PC-9 (cell line): ENCODE results near the gene BECN2. TPM values are rescaled to one million over a fixed set of nuclear protein-coding genes. Genes with fewer than 3 reads are reported as not detected.

Source experiments
- BruUV-seq: library from RNA; stranded (reverse); fragments of 400-500 nt; replicated peaks from 2 replicates; lab custom pipeline; 2021; lab: Mats Ljungman, UMichigan
- CTCF ChIA-PET: fragments of 300-600 bp; sonication (Branson Sonifier 250); formaldehyde crosslinking; loops from one replicate; lab custom pipeline; 2022; ENCODE audit warnings: antibody characterized with exemption; lab: Charles Lee
- POLR2A ChIA-PET: fragments of 300-600 bp; sonication (Branson Sonifier 250); formaldehyde crosslinking; loops from one replicate; lab custom pipeline; 2022; ENCODE audit warnings: antibody characterized with exemption; ENCODE audit not compliant: unreplicated experiment; lab: Charles Lee
- DNase-seq, 2 experiments: peaks; one replicate each; pipeline versions ENCODE4 v3.0.0 to v3.0.0-alpha.2; 2015 to 2022; ENCODE audit warnings: mixed read lengths in 1 of 2
- H2AFZ ChIP-seq: fragments of 200-600 bp; sonication (generic); 2 replicates; pipeline ENCODE4 v1.8.1; 2017; ENCODE audit warnings: antibody characterized with exemption
- H3F3A ChIP-seq: fragments of 200-600 bp; sonication (generic); 2 replicates; pipeline ENCODE4 v1.8.1; 2017; ENCODE audit warnings: antibody characterized with exemption, mild to moderate bottlenecking, low read depth; ENCODE audit not compliant: insufficient read depth
- H3K27ac ChIP-seq: fragments of 200-600 bp; sonication (generic); 2 replicates; pipeline ENCODE4 v1.6.1; 2016; ENCODE audit warnings: mixed run types
- H3K27me3 ChIP-seq: fragments of 200-600 bp; sonication (generic); 2 replicates; pipeline ENCODE4 v1.6.1; 2016; ENCODE audit warnings: low read depth, mixed run types; ENCODE audit not compliant: insufficient read depth
- H3K36me3 ChIP-seq: fragments of 200-600 bp; sonication (generic); 2 replicates; pipeline ENCODE4 v1.6.1; 2016; ENCODE audit warnings: low read depth, mixed run types
- H3K4me1 ChIP-seq: fragments of 200-600 bp; sonication (generic); replicated peaks from 2 replicates; pipeline ENCODE4 v1.6.1; 2016; ENCODE audit warnings: mixed run types; ENCODE audit not compliant: insufficient read depth
- H3K4me2 ChIP-seq: fragments of 200-600 bp; sonication (generic); 2 replicates; pipeline ENCODE4 v1.6.1; 2017; ENCODE audit warnings: mixed run types
- H3K4me3 ChIP-seq: fragments of 200-600 bp; sonication (generic); 2 replicates; pipeline ENCODE4 v1.6.1; 2016; ENCODE audit warnings: mixed run types
- H3K79me2 ChIP-seq: fragments of 200-600 bp; sonication (generic); 2 replicates; pipeline ENCODE4 v1.6.1; 2017; ENCODE audit warnings: low read depth, mixed run types
- H3K9me2 ChIP-seq: fragments of 200-600 bp; sonication (generic); 2 replicates; pipeline ENCODE4 v1.8.1; 2017; ENCODE audit warnings: mild to moderate bottlenecking; ENCODE audit not compliant: insufficient read depth
- H3K9me3 ChIP-seq: fragments of 200-600 bp; sonication (generic); 2 replicates; pipeline ENCODE4 v1.8.1; 2016; ENCODE audit warnings: low read depth; ENCODE audit not compliant: insufficient read depth
- H4K20me1 ChIP-seq: fragments of 200-600 bp; sonication (generic); 2 replicates; pipeline ENCODE4 v1.8.1; 2017; ENCODE audit not compliant: insufficient read depth
- CTCF ChIP-seq: fragments of 200-600 bp; sonication (generic); conservative IDR thresholded peaks from 2 replicates; pipeline ENCODE4 v1.6.1; 2017; ENCODE audit warnings: mixed run types, antibody characterized with exemption, mild to moderate bottlenecking, moderate library complexity
- EZH2 ChIP-seq: fragments of 200-600 bp; sonication (generic); IDR thresholded peaks from 2 replicates; pipeline ENCODE4 v1.8.0; 2017; ENCODE audit warnings: antibody characterized with exemption, low read depth
- intact Hi-C: fragments of 100-400 bp; cut with micrococcal nuclease; formaldehyde crosslinking; loops from one replicate; pipeline ENCODE4 v1.10.0; 2022; ENCODE audit not compliant: unreplicated experiment
- total RNA-seq: library from RNA; stranded (reverse); gene quantifications from 2 replicates; pipeline ENCODE4 v1.2.3, GENCODE V29; 2021

The BECN2 gene
- total RNA-seq, 1 experiment from 2014 or later = 0.37 TPM

- no peak overlapping the region for H3K4me3 ChIP-seq
- H3K36me3 ChIP-seq = no peaks in the 10 kb centered on the region
- peaks cover 7% of the 10 kb centered on the region; the same call in 1 of the 2 replicates for H3F3A ChIP-seq
- H3K79me2 ChIP-seq = no peaks in the 10 kb centered on the region
- H2AFZ ChIP-seq = no peak overlapping the region
- H3K27me3 ChIP-seq = no peaks in the 10 kb centered on the region
- H3K9me3 ChIP-seq = no peaks in the 10 kb centered on the region
- H3K4me1 ChIP-seq = peaks cover 11% of the 10 kb centered on the region; the same call in 1 of the 2 replicates
- no peak overlapping the region for H3K27ac ChIP-seq
- no peak for TF ChIP-seq EZH2
- TF ChIP-seq CTCF = no peak
- peak in 1 of 2 experiments; percentile 89 for DNase-seq
- H3K4me2 ChIP-seq = no peak overlapping the region
- CTCF ChIA-PET = interaction anchor here (0.7 kb wide), 1 partner anchor 15 kb away, joined by 4 read pairs; no protein-coding TSS in a partner anchor
- POLR2A ChIA-PET = no interaction called here
- no TSS peak for BruUV-seq
- intact Hi-C loops = loop anchor here (10.0 kb wide), 2 partner anchors 285 to 475 kb away; partner anchors contain the start of gene FH
- H3K9me2 ChIP-seq = no peaks in the 10 kb centered on the region
- no peaks in the 10 kb centered on the region for H4K20me1 ChIP-seq
Measured at GRCh38 chr1:241990040-241990439, 32.5 kb downstream of the BECN2 start.

GRCh38 chr1:241992734-241993133 lies 35.2 kb downstream of the BECN2 start:
- Histone ChIP-seq H3K36me3 (no peaks in the 10 kb centered on the region), H3K4me1 (peaks cover 11% of the 10 kb centered on the region; the same call in 1 of the 2 replicates), H4K20me1 (no peaks in the 10 kb centered on the region), H3K4me2 (no peak overlapping the region), H3K79me2 (no peaks in the 10 kb centered on the region), H3K9me3 (no peaks in the 10 kb centered on the region), H2AFZ (no peak overlapping the region), H3K9me2 (no peaks in the 10 kb centered on the region), H3K27ac (no peak overlapping the region), H3K4me3 (no peak overlapping the region), H3K27me3 (no peaks in the 10 kb centered on the region), H3F3A (peaks cover 7% of the 10 kb centered on the region; the same call in 1 of the 2 replicates)
- intact Hi-C loops = loop anchor here (10.0 kb wide), 2 partner anchors 288 to 478 kb away; partner anchors contain the start of gene FH
- BruUV-seq = no TSS peak
- TF ChIP-seq EZH2 = no peak
- no peak for TF ChIP-seq CTCF
- ChIA-PET CTCF (no interaction called here), POLR2A (interaction anchor here (0.6 kb wide), 1 partner anchor 1280 kb away, joined by 5 read pairs; no protein-coding TSS in a partner anchor)
- no peak for DNase-seq

- CTCF ChIA-PET = no interaction called here
- no peak for DNase-seq
- no peak for TF ChIP-seq EZH2
- TF ChIP-seq CTCF = no peak
- no peak overlapping the region for H2AFZ ChIP-seq
- H4K20me1 ChIP-seq = no peaks in the 10 kb centered on the region
- H3K27me3 ChIP-seq = no peaks in the 10 kb centered on the region
- H3K36me3 ChIP-seq = no peaks in the 10 kb centered on the region
- H3K4me2 ChIP-seq = no peak overlapping the region
- H3K27ac ChIP-seq = no peak overlapping the region
- no peaks in the 10 kb centered on the region for H3K9me2 ChIP-seq
- peaks cover 3% of the 10 kb centered on the region; the same call in 1 of the 2 replicates for H3K4me1 ChIP-seq
- H3K9me3 ChIP-seq = no peaks in the 10 kb centered on the region
- intact Hi-C loops = loop anchor here (10.0 kb wide), 2 partner anchors 289 to 479 kb away; partner anchors contain the start of gene FH
- no peak overlapping the region for H3K4me3 ChIP-seq
- BruUV-seq = no TSS peak
- no peaks in the 10 kb centered on the region for H3F3A ChIP-seq
- POLR2A ChIA-PET = no interaction called here
- H3K79me2 ChIP-seq = no peaks in the 10 kb centered on the region
Measured at GRCh38 chr1:241994171-241994570, 36.6 kb downstream of the BECN2 start.
